Measurements from ENCODE around the gene MAPK11.

GRCh38 chr22:50251477-50252081 is 18.6 kb downstream of the MAPK11 start:
- TF ChIP-seq CREB5 (CRISPR knock-in tag; IDR thresholded peaks at IDR 0.05; ENCODE audit: low read depth) (no peak), ZFP3 (CRISPR knock-in tag; IDR thresholded peaks at IDR 0.05) (no peak), ESRRG (CRISPR knock-in tag; IDR thresholded peaks at IDR 0.05) (no peak), RARB (CRISPR knock-in tag; IDR thresholded peaks at IDR 0.05) (no peak), PPARA (CRISPR knock-in tag; IDR thresholded peaks at IDR 0.05; ENCODE audit: borderline replicate concordance) (no peak), POU6F1 (CRISPR knock-in tag; IDR thresholded peaks at IDR 0.05; ENCODE audit: borderline replicate concordance, low read depth) (no peak), ZC3H10 (CRISPR knock-in tag; IDR thresholded peaks at IDR 0.05) (no peak), PATZ1 (CRISPR knock-in tag; IDR thresholded peaks at IDR 0.05; ENCODE audit: borderline replicate concordance) (no peak), ZNF8 (CRISPR knock-in tag; IDR thresholded peaks at IDR 0.05) (no peak), SNAI2 (CRISPR knock-in tag; IDR thresholded peaks at IDR 0.05) (no peak), BACH2 (CRISPR knock-in tag; IDR thresholded peaks at IDR 0.05; ENCODE audit: borderline replicate concordance) (no peak), ISL1 (CRISPR knock-in tag; IDR thresholded peaks at IDR 0.05) (no peak), TSHZ2 (CRISPR knock-in tag; IDR thresholded peaks at IDR 0.05) (no peak), TCF4 (CRISPR knock-in tag; IDR thresholded peaks at IDR 0.05; ENCODE audit: borderline replicate concordance) (no peak)

All from SK-N-SH treated with all-trans-retinoic acid at 6 μM for 48 hours (cell line).